ENCODE measurements around the gene ALDH8A1. TPM values are rescaled to one million over a fixed set of nuclear protein-coding genes. Genes with fewer than 3 reads are reported as not detected.

ALDH8A1 gene
- total and polyA plus RNA-seq, 2 of the 8 experiments (the other 6 are each of a cell fraction or from before 2014, with no cell fraction given), result 0.08 to 0.28 TPM

- TF ChIP-seq TBP (IDR thresholded peaks at IDR 0.05; ENCODE audit: low read depth, low read length) (no peak), KDM1A (IDR thresholded peaks at IDR 0.05; ENCODE audit: borderline replicate concordance, low read length) (no peak), EGR1 (IDR thresholded peaks at IDR 0.05; ENCODE audit: borderline replicate concordance, low read depth, low read length) (no peak), EZH2 (IDR thresholded peaks at IDR 0.05; ENCODE audit: low read depth, low read length, severe bottlenecking) (no peak)
Measured at GRCh38 chr6:134918418-134918961, 31.4 kb downstream of the ALDH8A1 start (continued).
